ENCODE results near the gene PCMTD2. TPM values are rescaled to one million over a fixed set of nuclear protein-coding genes. Genes with fewer than 3 reads are reported as not detected.

PCMTD2 gene
- total and polyA plus RNA-seq, 2 of the 13 experiments (the other 11 are each of a cell fraction or from before 2014, with no cell fraction given), result 47.0 to 76.9 TPM

DNA sequence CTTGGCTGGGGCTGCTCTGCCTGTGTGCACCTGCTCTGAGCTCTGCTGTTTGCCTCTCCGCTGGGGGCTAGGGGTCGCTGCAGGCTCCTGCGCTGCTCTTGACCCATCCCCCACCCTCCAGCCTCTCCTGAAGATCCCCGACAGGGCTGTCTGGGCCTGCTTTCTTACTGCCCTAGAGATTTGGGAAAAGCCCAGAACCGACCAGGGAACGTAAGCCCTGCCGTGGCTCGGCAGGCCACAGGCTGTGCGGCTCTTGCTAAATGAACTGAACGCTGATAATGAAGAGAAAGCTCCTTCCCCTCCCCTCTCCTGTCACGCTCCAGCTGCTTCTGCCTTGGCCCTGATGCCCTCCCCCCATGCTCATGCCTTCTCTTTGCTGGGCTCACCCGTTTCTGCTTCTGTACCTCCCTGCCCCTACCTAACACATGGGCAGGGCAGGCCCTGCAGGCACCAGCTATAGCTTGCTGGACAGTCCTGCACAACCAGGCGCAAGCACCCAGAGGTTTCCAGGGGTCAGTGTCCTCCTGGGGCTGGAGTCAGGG is 32.0 kb upstream of the PCMTD2 start (continued):
- TF ChIP-seq, protein P1, sequence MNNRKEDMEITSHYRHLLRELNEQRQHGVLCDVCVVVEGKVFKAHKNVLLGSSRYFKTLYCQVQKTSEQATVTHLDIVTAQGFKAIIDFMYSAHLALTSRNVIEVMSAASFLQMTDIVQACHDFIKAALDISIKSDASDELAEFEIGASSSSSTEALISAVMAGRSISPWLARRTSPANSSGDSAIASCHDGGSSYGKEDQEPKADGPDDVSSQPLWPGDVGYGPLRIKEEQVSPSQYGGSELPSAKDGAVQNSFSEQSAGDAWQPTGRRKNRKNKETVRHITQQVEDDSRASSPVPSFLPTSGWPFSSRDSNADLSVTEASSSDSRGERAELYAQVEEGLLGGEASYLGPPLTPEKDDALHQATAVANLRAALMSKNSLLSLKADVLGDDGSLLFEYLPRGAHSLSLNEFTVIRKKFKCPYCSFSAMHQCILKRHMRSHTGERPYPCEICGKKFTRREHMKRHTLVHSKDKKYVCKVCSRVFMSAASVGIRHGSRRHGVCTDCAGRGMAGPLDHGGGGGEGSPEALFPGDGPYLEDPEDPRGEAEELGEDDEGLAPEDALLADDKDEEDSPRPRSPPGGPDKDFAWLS (CRISPR knock-in tag; IDR thresholded peaks at IDR 0.05; ENCODE audit: borderline replicate concordance), result no peak
- TF ChIP-seq ZNF766 (CRISPR knock-in tag; IDR thresholded peaks at IDR 0.05; ENCODE audit: borderline replicate concordance) (peak; percentile 32; the same call in 1 of the 2 replicates), ESRRA (CRISPR knock-in tag; IDR thresholded peaks at IDR 0.05; ENCODE audit: low read depth) (peak; percentile 67), EZH2 (conservative IDR thresholded peaks at IDR 0.05; ENCODE audit: low read depth, low read length) (0 out of 2 replicates have a peak, but pooled peaks have one; percentile 49), EED (CRISPR knock-in tag; IDR thresholded peaks at IDR 0.05) (peak; percentile 66; the same call in 1 of the 2 replicates), ZNF737 (CRISPR knock-in tag; IDR thresholded peaks at IDR 0.05; ENCODE audit: borderline replicate concordance) (0 out of 2 replicates have a peak, but pooled peaks have one; percentile 52), KLF16 (CRISPR knock-in tag; IDR thresholded peaks at IDR 0.05) (peak in 1 of 2 experiments; percentile 83; a peak in 2 of 4 replicates), ZNF75D (CRISPR knock-in tag; IDR thresholded peaks at IDR 0.05; ENCODE audit: borderline replicate concordance) (no peak), ZNF556 (CRISPR knock-in tag; IDR thresholded peaks at IDR 0.05; ENCODE audit: borderline replicate concordance) (peak; percentile 88; the same call in 1 of the 2 replicates), MATR3 (CRISPR knock-in tag; IDR thresholded peaks at IDR 0.05) (no peak), ZNF839 (CRISPR knock-in tag; IDR thresholded peaks at IDR 0.05; ENCODE audit: borderline replicate concordance) (peak; percentile 41; the same call in 1 of the 2 replicates), NR2F1 (CRISPR knock-in tag; IDR thresholded peaks at IDR 0.05) (peak; percentile 20 to 39; a peak in 2 of 4 replicates), ZNF644 (CRISPR knock-in tag; IDR thresholded peaks at IDR 0.05; ENCODE audit: low read depth) (no peak), ZZZ3 (CRISPR knock-in tag; IDR thresholded peaks at IDR 0.05; ENCODE audit: borderline replicate concordance) (peak; percentile 74; the same call in 1 of the 2 replicates), ZNF263 (CRISPR knock-in tag; IDR thresholded peaks at IDR 0.05) (0 out of 2 replicates have a peak, but pooled peaks have one; percentile 26), ZNF333 (CRISPR knock-in tag; IDR thresholded peaks at IDR 0.05; ENCODE audit: borderline replicate concordance) (no peak), SETDB1 (CRISPR knock-in tag; IDR thresholded peaks at IDR 0.05; ENCODE audit: borderline replicate concordance) (no peak)
- TF ChIP-seq, protein P2, sequence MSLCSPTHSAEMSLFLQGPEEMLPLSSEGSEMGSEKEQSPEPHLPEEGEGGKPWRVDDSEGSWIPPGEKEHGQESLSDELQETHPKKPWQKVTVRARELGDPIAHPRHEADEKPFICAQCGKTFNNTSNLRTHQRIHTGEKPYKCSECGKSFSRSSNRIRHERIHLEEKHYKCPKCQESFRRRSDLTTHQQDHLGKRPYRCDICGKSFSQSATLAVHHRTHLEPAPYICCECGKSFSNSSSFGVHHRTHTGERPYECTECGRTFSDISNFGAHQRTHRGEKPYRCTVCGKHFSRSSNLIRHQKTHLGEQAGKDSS (CRISPR knock-in tag; IDR thresholded peaks at IDR 0.05; ENCODE audit: borderline replicate concordance, low read depth), result peak; percentile 54; the same call in 1 of the 2 replicates
- TF ChIP-seq, protein P3, sequence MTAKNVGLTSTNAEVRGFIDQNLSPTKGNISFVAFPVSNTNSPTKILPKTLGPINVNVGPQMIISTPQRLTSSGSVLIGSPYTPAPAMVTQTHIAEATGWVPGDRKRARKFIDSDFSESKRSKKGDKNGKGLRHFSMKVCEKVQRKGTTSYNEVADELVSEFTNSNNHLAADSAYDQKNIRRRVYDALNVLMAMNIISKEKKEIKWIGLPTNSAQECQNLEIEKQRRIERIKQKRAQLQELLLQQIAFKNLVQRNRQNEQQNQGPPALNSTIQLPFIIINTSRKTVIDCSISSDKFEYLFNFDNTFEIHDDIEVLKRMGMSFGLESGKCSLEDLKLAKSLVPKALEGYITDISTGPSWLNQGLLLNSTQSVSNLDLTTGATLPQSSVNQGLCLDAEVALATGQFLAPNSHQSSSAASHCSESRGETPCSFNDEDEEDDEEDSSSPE (CRISPR knock-in tag; IDR thresholded peaks at IDR 0.05), result peak; percentile 34; the same call in 1 of the 2 replicates
